Natural killer cell (primary cell): ENCODE data around the gene HAPSTR1. TPM values are rescaled to one million over a fixed set of nuclear protein-coding genes. Genes with fewer than 3 reads are reported as not detected.

Experiments used
- ATAC-seq, 3 donors: fragments of 150-1000 bp in 2 of 3; fragments of 200-7000 bp in 1 of 3; cut with Tn5 transposase; 1 replicate in 1 of 3; 2 replicates in 2 of 3; pipeline ENCODE4 v1.10.0; 2021; ENCODE audit warnings: mild to moderate bottlenecking in 2 of 3, moderate library complexity in 2 of 3
- DNase-seq, 2 donors: peaks; one replicate each; pipeline versions ENCODE4 v3.0.0 to v3.0.0-alpha.2; 2013 to 2021; ENCODE audit warnings: mixed read lengths in 1 of 2
- H3K27ac ChIP-seq: one replicate; pipeline ENCODE4 v1.5.1; 2013; ENCODE audit warnings: mild to moderate bottlenecking, low read length
- H3K27me3 ChIP-seq: one replicate; pipeline ENCODE4 v1.6.1; 2013; ENCODE audit warnings: low read length; ENCODE audit not compliant: control insufficient read depth, insufficient read depth
- H3K36me3 ChIP-seq: one replicate; pipeline ENCODE4 v1.6.1; 2013; ENCODE audit warnings: low read length; ENCODE audit not compliant: control insufficient read depth, insufficient read depth
- H3K4me1 ChIP-seq: one replicate; pipeline ENCODE4 v1.6.1; 2013; ENCODE audit warnings: low read length; ENCODE audit not compliant: control insufficient read depth, insufficient read depth
- H3K4me3 ChIP-seq: one replicate; pipeline ENCODE4 v1.5.1; 2013; ENCODE audit warnings: low read length
- H3K9me3 ChIP-seq: one replicate; pipeline ENCODE4 v1.6.1; 2013; ENCODE audit warnings: low read length; ENCODE audit not compliant: control insufficient read depth, insufficient read depth
- H3K27ac Mint-ChIP-seq, 2 donors: one replicate each; pipeline ENCODE4 v1.8.0; 2022; ENCODE audit warnings: mild to moderate bottlenecking in 2 of 2, mixed read lengths in 2 of 2, moderate library complexity in 1 of 2
- H3K27me3 Mint-ChIP-seq, 2 donors: one replicate each; pipeline ENCODE4 v1.8.0; 2022; ENCODE audit warnings: low read depth in 2 of 2, mixed read lengths in 2 of 2
- H3K36me3 Mint-ChIP-seq: one replicate; pipeline ENCODE4 v1.8.0; 2022; ENCODE audit warnings: mixed read lengths
- H3K4me1 Mint-ChIP-seq, 2 donors: one replicate each; pipeline ENCODE4 v1.8.0; 2022; ENCODE audit warnings: mixed read lengths in 2 of 2
- H3K4me3 Mint-ChIP-seq: one replicate; pipeline ENCODE4 v1.8.0; 2022; ENCODE audit warnings: mild to moderate bottlenecking, moderate library complexity, mixed read lengths
- H3K9me3 Mint-ChIP-seq, 2 donors: one replicate each; pipeline ENCODE4 v1.8.0; 2022; ENCODE audit warnings: mixed read lengths in 2 of 2
- WGBS: methylation state at CpG from one replicate; pipeline ENCODE4 v1.1.7; 2013; ENCODE audit warnings: missing lambda C conversion rate; ENCODE audit not compliant: insufficient coverage; 5-methylcytosine and 5-hydroxymethylcytosine counted together
- intact Hi-C: fragments of 100-400 bp; cut with micrococcal nuclease; formaldehyde crosslinking; loops from one replicate; pipeline ENCODE4 v1.14.2; 2022
- total RNA-seq, 4 donors: library from RNA; stranded (reverse); fragments of 120-200 nt in 1 of 4; gene quantifications; one replicate each; pipeline versions ENCODE4 v1.2.3 to v1.2.4, GENCODE V29; 2013 to 2022
- TF ChIP-seq, protein P1 (sequence below): fragments of 200-600 bp; IDR thresholded peaks from one replicate; pipeline ENCODE4 v1.8.0; 2022; ENCODE audit warnings: antibody characterized with exemption

Gene HAPSTR1
- total RNA-seq, 3 donors from 2014 or later (not counting 1 experiment from before 2014, with no cell fraction given) = 135 to 145 (median 138) TPM

DNA sequence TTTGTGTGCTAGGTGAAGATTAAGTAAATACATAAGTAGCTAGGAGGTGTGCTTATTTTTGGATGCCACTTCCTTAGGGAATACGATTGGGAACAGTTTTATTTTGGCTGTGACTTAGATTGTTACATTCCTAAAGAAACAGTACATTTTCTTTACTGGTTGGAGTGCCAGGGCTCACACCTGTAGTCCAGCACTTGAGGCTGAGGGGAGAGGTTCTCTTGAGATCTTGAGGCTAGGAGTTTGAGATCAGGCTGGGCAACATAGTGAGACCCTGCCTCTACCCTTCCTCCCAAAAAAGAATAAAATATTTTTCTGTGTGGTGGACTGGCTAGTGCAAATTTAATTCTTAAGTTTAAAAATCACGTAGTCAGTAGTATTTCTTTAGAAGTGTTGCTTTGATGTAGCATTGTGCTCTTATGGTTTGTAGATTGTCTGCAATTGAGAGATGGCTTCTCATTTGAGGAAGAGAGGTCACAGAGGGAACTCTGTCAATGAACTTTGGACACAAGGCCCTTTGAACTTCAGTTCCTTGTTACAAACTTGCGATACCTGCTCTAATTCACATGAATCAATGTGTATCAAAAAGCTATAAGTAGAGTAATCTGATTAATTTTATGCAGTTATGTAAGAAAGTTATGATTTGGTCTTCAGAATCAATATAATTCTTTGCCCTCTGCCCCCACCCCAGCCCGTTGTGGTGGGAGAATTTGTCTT, 7.1 kb downstream of the HAPSTR1 start:
- DNase-seq = no peak
- H3K27me3 Mint-ChIP-seq = no peaks in the 10 kb centered on the region
- no peak for ATAC-seq
- H3K9me3 Mint-ChIP-seq = no peaks in the 10 kb centered on the region
- no peak overlapping the region for H3K4me3 ChIP-seq
- WGBS = 57% methylated on average over 3 of the region's 4 CpGs
- H3K36me3 Mint-ChIP-seq = peaks cover 3% of the 10 kb centered on the region
- H3K9me3 ChIP-seq = no peaks in the 10 kb centered on the region
- H3K4me3 Mint-ChIP-seq = peak overlapping the region; percentile 75
- no peaks in the 10 kb centered on the region for H3K27me3 ChIP-seq
- TF ChIP-seq, protein P1, sequence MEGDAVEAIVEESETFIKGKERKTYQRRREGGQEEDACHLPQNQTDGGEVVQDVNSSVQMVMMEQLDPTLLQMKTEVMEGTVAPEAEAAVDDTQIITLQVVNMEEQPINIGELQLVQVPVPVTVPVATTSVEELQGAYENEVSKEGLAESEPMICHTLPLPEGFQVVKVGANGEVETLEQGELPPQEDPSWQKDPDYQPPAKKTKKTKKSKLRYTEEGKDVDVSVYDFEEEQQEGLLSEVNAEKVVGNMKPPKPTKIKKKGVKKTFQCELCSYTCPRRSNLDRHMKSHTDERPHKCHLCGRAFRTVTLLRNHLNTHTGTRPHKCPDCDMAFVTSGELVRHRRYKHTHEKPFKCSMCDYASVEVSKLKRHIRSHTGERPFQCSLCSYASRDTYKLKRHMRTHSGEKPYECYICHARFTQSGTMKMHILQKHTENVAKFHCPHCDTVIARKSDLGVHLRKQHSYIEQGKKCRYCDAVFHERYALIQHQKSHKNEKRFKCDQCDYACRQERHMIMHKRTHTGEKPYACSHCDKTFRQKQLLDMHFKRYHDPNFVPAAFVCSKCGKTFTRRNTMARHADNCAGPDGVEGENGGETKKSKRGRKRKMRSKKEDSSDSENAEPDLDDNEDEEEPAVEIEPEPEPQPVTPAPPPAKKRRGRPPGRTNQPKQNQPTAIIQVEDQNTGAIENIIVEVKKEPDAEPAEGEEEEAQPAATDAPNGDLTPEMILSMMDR = no peak
- peaks cover 95 to 96% of the 10 kb centered on the region in 2 donors for H3K4me1 Mint-ChIP-seq
- H3K36me3 ChIP-seq = peaks cover 47% of the 10 kb centered on the region
- intact Hi-C loops = no loop called here
- H3K27ac Mint-ChIP-seq = peak overlapping the region; percentile 82 to 86
- H3K27ac ChIP-seq = peak overlapping the region; percentile 58
- peaks cover 51% of the 10 kb centered on the region for H3K4me1 ChIP-seq

DNA sequence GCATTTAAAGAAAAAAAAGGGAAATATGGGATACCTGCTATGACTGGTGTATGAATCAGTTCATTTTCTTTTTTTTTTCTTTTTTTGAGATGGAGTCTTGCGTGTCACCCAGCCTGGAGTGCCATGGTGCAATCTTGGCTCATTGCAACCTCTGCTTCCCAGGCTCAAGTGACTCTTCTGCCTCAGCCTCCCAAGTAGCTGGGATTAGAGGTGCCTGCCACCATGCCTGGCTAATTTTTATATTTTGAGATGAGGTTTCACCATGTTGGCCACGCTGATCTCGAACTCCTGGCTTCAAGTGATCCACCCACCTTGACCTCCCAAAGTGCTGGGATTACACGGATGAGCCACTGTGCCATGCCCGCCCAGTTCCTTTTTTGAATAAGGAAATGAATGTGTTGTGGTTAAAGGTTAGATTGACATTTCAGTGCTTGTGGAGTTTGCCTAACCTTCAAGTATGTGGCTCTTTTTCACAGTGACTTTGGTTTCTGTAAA, 7.7 kb downstream of the HAPSTR1 start:
- 33% methylated on average over 5 of the region's 5 CpGs for WGBS
- H3K4me1 ChIP-seq = peaks cover 53% of the 10 kb centered on the region
- H3K9me3 Mint-ChIP-seq = no peaks in the 10 kb centered on the region
- H3K27me3 Mint-ChIP-seq = no peaks in the 10 kb centered on the region
- DNase-seq = no peak
- peak overlapping the region; percentile 82 to 86 for H3K27ac Mint-ChIP-seq
- intact Hi-C loops = no loop called here
- no peaks in the 10 kb centered on the region for H3K27me3 ChIP-seq
- no peaks in the 10 kb centered on the region for H3K9me3 ChIP-seq
- TF ChIP-seq, protein P1 = no peak
- H3K36me3 ChIP-seq = peaks cover 50% of the 10 kb centered on the region
- H3K4me1 Mint-ChIP-seq = peaks cover 94 to 96% of the 10 kb centered on the region in 2 donors
- no peak overlapping the region for H3K4me3 ChIP-seq
- ATAC-seq = peak; percentile 12 to 49 (median 19)
- peak overlapping the region; percentile 58 for H3K27ac ChIP-seq
- H3K4me3 Mint-ChIP-seq = peak overlapping the region; percentile 75
- peaks cover 10% of the 10 kb centered on the region for H3K36me3 Mint-ChIP-seq

DNA sequence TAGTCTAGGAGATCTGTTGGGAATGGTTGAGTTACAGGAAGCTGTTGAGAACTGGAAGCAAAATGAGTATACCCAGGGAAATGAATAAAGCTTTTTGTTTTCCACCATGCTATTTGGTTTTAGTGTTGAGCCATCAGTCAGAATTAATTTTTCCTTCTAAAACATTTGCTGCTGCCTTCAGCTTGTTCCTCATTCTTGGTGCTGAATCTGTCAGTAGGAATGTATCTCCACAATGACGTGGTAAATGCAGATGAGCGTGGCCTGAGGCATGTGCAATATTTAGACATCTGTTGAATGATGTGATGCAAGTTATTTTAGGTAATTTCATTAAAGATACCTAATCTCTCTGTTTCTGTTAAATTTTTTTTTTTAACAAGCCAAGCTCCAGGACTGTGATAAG, 10.9 kb downstream of the HAPSTR1 start:
- ATAC-seq = no peak
- WGBS = no CpG with 5 or more reads among the region's 2 CpGs
- peaks cover 28% of the 10 kb centered on the region for H3K36me3 Mint-ChIP-seq
- TF ChIP-seq, protein P1 = no peak
- peaks cover 97 to 99% of the 10 kb centered on the region in 2 donors for H3K4me1 Mint-ChIP-seq
- H3K4me3 Mint-ChIP-seq = peak overlapping the region; percentile 75
- peaks cover 63% of the 10 kb centered on the region for H3K36me3 ChIP-seq
- H3K27ac ChIP-seq = peak overlapping the region; percentile 52
- H3K9me3 ChIP-seq = no peaks in the 10 kb centered on the region
- H3K9me3 Mint-ChIP-seq = no peaks in the 10 kb centered on the region
- H3K4me3 ChIP-seq = no peak overlapping the region
- DNase-seq = no peak
- peak overlapping the region; percentile 77 to 86 for H3K27ac Mint-ChIP-seq
- H3K27me3 Mint-ChIP-seq = no peaks in the 10 kb centered on the region
- H3K4me1 ChIP-seq = peaks cover 54% of the 10 kb centered on the region
- no peaks in the 10 kb centered on the region for H3K27me3 ChIP-seq
- intact Hi-C loops = no loop called here
